ENCODE data around the gene ASCC3. TPM values are rescaled to one million over a fixed set of nuclear protein-coding genes. Genes with fewer than 3 reads are reported as not detected.
"Not testable (repeated sequence)": the region's sequence is repeated elsewhere in the genome, so short reads cannot be mapped to it uniquely, and the experiment has no call there.

The ASCC3 gene
- total RNA-seq, 1 experiment from 2014 or later = 38.9 TPM

GRCh38 chr6:100851819-100852218, 29.3 kb downstream of the ASCC3 start:
- Histone ChIP-seq H3K27me3 (ENCODE audit: control insufficient read depth, insufficient read depth, low read length) (no peaks in the 10 kb centered on the region), H3K36me3 (replicated peaks; ENCODE audit: control insufficient read depth, insufficient read depth, low read length) (peaks cover 1% of the 10 kb centered on the region; the same call in 1 of the 2 replicates), H3K4me3 (ENCODE audit: insufficient read depth, low read depth, low read length) (no peak overlapping the region)
- no peak for DNase-seq

- DNase-seq = no peak
- Histone ChIP-seq H3K27me3 (ENCODE audit: control insufficient read depth, insufficient read depth, low read length) (no peaks in the 10 kb centered on the region), H3K36me3 (replicated peaks; ENCODE audit: control insufficient read depth, insufficient read depth, low read length) (peaks cover 1% of the 10 kb centered on the region; the same call in 1 of the 2 replicates), H3K4me3 (ENCODE audit: insufficient read depth, low read depth, low read length) (no peak overlapping the region)
These were observed 31.0 kb downstream of the ASCC3 start for GRCh38 chr6:100850174-100850573.

- Histone ChIP-seq H3K4me3 (ENCODE audit: insufficient read depth, low read depth, low read length) (no peak overlapping the region), H3K27me3 (ENCODE audit: control insufficient read depth, insufficient read depth, low read length) (no peaks in the 10 kb centered on the region), H3K36me3 (replicated peaks; ENCODE audit: control insufficient read depth, insufficient read depth, low read length) (peaks cover 1% of the 10 kb centered on the region; the same call in 1 of the 2 replicates)
- no peak for DNase-seq
These were observed 34.9 kb downstream of the ASCC3 start for GRCh38 chr6:100846276-100846675.

GRCh38 chr6:100845676-100846075, 35.5 kb downstream of the ASCC3 start:
- no peak for DNase-seq
- Histone ChIP-seq H3K27me3 (ENCODE audit: control insufficient read depth, insufficient read depth, low read length) (no peaks in the 10 kb centered on the region), H3K4me3 (ENCODE audit: insufficient read depth, low read depth, low read length) (no peak overlapping the region), H3K36me3 (replicated peaks; ENCODE audit: control insufficient read depth, insufficient read depth, low read length) (peaks cover 1% of the 10 kb centered on the region; the same call in 1 of the 2 replicates)

GRCh38 chr6:100839419-100839818, 41.7 kb downstream of the ASCC3 start:
- H3K36me3 ChIP-seq (replicated peaks; ENCODE audit: control insufficient read depth, insufficient read depth, low read length) = no peaks in the 10 kb centered on the region
- H3K4me3 ChIP-seq (ENCODE audit: insufficient read depth, low read depth, low read length) = no peak overlapping the region
- no peaks in the 10 kb centered on the region for H3K27me3 ChIP-seq (ENCODE audit: control insufficient read depth, insufficient read depth, low read length)
- no peak for DNase-seq

GRCh38 chr6:100838011-100838410, 43.1 kb downstream of the ASCC3 start:
- no peak for DNase-seq
- no peak overlapping the region for H3K4me3 ChIP-seq (ENCODE audit: insufficient read depth, low read depth, low read length)
- no peaks in the 10 kb centered on the region for H3K27me3 ChIP-seq (ENCODE audit: control insufficient read depth, insufficient read depth, low read length)
- H3K36me3 ChIP-seq (replicated peaks; ENCODE audit: control insufficient read depth, insufficient read depth, low read length) = no peaks in the 10 kb centered on the region

- no peak for DNase-seq
- H3K4me3 ChIP-seq (ENCODE audit: insufficient read depth, low read depth, low read length) = no peak overlapping the region
- H3K27me3 ChIP-seq (ENCODE audit: control insufficient read depth, insufficient read depth, low read length) = no peaks in the 10 kb centered on the region
- H3K36me3 ChIP-seq (replicated peaks; ENCODE audit: control insufficient read depth, insufficient read depth, low read length) = no peaks in the 10 kb centered on the region
These were observed 47.1 kb downstream of the ASCC3 start for GRCh38 chr6:100833972-100834574.

- DNase-seq; H3K27me3 ChIP-seq (ENCODE audit: control insufficient read depth, insufficient read depth, low read length); H3K36me3 ChIP-seq (replicated peaks; ENCODE audit: control insufficient read depth, insufficient read depth, low read length); H3K4me3 ChIP-seq (ENCODE audit: insufficient read depth, low read depth, low read length): not testable (repeated sequence)
These were observed 52.0 kb downstream of the ASCC3 start for GRCh38 chr6:100829077-100829595.

GRCh38 chr6:100823041-100823440, 58.1 kb downstream of the ASCC3 start:
- no peak overlapping the region for H3K4me3 ChIP-seq (ENCODE audit: insufficient read depth, low read depth, low read length)
- no peaks in the 10 kb centered on the region for H3K36me3 ChIP-seq (replicated peaks; ENCODE audit: control insufficient read depth, insufficient read depth, low read length)
- no peaks in the 10 kb centered on the region for H3K27me3 ChIP-seq (ENCODE audit: control insufficient read depth, insufficient read depth, low read length)
- no peak for DNase-seq

- Histone ChIP-seq H3K27me3 (ENCODE audit: control insufficient read depth, insufficient read depth, low read length) (no peaks in the 10 kb centered on the region), H3K36me3 (replicated peaks; ENCODE audit: control insufficient read depth, insufficient read depth, low read length) (no peaks in the 10 kb centered on the region), H3K4me3 (ENCODE audit: insufficient read depth, low read depth, low read length) (no peak overlapping the region)
- DNase-seq = no peak
These were observed 63.1 kb downstream of the ASCC3 start for GRCh38 chr6:100818066-100818465.

GRCh38 chr6:100810015-100810414, 71.1 kb downstream of the ASCC3 start:
- DNase-seq = no peak
- no peaks in the 10 kb centered on the region for H3K27me3 ChIP-seq (ENCODE audit: control insufficient read depth, insufficient read depth, low read length)
- H3K36me3 ChIP-seq (replicated peaks; ENCODE audit: control insufficient read depth, insufficient read depth, low read length) = no peaks in the 10 kb centered on the region; the same call in 1 of the 2 replicates
- no peak overlapping the region for H3K4me3 ChIP-seq (ENCODE audit: insufficient read depth, low read depth, low read length)

- Histone ChIP-seq H3K36me3 (replicated peaks; ENCODE audit: control insufficient read depth, insufficient read depth, low read length) (no peaks in the 10 kb centered on the region; the same call in 1 of the 2 replicates), H3K27me3 (ENCODE audit: control insufficient read depth, insufficient read depth, low read length) (no peaks in the 10 kb centered on the region), H3K4me3 (ENCODE audit: insufficient read depth, low read depth, low read length) (no peak overlapping the region)
- no peak for DNase-seq
These were observed 71.8 kb downstream of the ASCC3 start for GRCh38 chr6:100809346-100809745.

- H3K36me3 ChIP-seq (replicated peaks; ENCODE audit: control insufficient read depth, insufficient read depth, low read length) = no peaks in the 10 kb centered on the region; the same call in 1 of the 2 replicates
- no peaks in the 10 kb centered on the region for H3K27me3 ChIP-seq (ENCODE audit: control insufficient read depth, insufficient read depth, low read length)
- DNase-seq = no peak
- H3K4me3 ChIP-seq (ENCODE audit: insufficient read depth, low read depth, low read length) = no peak overlapping the region
These were observed 72.4 kb downstream of the ASCC3 start for GRCh38 chr6:100808638-100809275.

GRCh38 chr6:100806296-100806695, 74.8 kb downstream of the ASCC3 start:
- Histone ChIP-seq H3K27me3 (ENCODE audit: control insufficient read depth, insufficient read depth, low read length) (no peaks in the 10 kb centered on the region), H3K4me3 (ENCODE audit: insufficient read depth, low read depth, low read length) (no peak overlapping the region)
- DNase-seq = no peak

More at GRCh38 chr6:100806296-100806695, 74.8 kb downstream of the ASCC3 start:
- no peaks in the 10 kb centered on the region; the same call in 1 of the 2 replicates for H3K36me3 ChIP-seq (replicated peaks; ENCODE audit: control insufficient read depth, insufficient read depth, low read length)
